D721Med (cell line): ENCODE results near the gene POU2F1.

ENCODE experiments used
- DNase-seq: peaks from one replicate; pipeline ENCODE4 v3.0.0; 2011; ENCODE audit warnings: low spot score; ENCODE audit not compliant: insufficient read length
- FAIRE-seq: peaks from 2 replicates; lab custom pipeline; 2011; peaks lifted over from hg19 to GRCh38; lab: Jason Lieb, UNC
- CTCF ChIP-seq: IDR thresholded peaks from 2 replicates; pipeline ENCODE4 v1.5.1; 2012; ENCODE audit warnings: mild to moderate bottlenecking, control low read depth; ENCODE audit not compliant: insufficient read depth; ENCODE audit errors: missing control alignments

The POU2F1 gene

GRCh38 chr1:167404161-167404888 lies 183.6 kb downstream of the POU2F1 start:
- FAIRE-seq (no peak), DNase-seq (no peak)
- no peak for TF ChIP-seq CTCF

GRCh38 chr1:167404908-167405307 lies 184.2 kb downstream of the POU2F1 start:
- DNase-seq (no peak), FAIRE-seq (peak; percentile 29)
- TF ChIP-seq CTCF = no peak

GRCh38 chr1:167408355-167408754 lies 187.7 kb downstream of the POU2F1 start:
- no peak for DNase-seq
- FAIRE-seq = peak; percentile 88
- TF ChIP-seq CTCF = no peak

GRCh38 chr1:167409183-167409582 lies 188.5 kb downstream of the POU2F1 start:
- FAIRE-seq (no peak), DNase-seq (no peak)
- TF ChIP-seq CTCF = peak; percentile 43

GRCh38 chr1:167412072-167412471 lies 191.4 kb downstream of the POU2F1 start:
- no peak for FAIRE-seq

GRCh38 chr1:167412920-167413319 lies 192.2 kb downstream of the POU2F1 start:
- DNase-seq (no peak), FAIRE-seq (no peak)
- no peak for TF ChIP-seq CTCF

More at GRCh38 chr1:167412072-167412471, 191.4 kb downstream of the POU2F1 start:
- no peak for TF ChIP-seq CTCF
- no peak for DNase-seq

- FAIRE-seq (no peak), DNase-seq (no peak)
- no peak for TF ChIP-seq CTCF
These were observed 192.6 kb downstream of the POU2F1 start for GRCh38 chr1:167413328-167413727.
